Measurements from ENCODE around the gene SEMA3D. TPM values are rescaled to one million over a fixed set of nuclear protein-coding genes. Genes with fewer than 3 reads are reported as not detected.

SEMA3D gene
- total and polyA plus RNA-seq, 9 donors, result 0.75 to 6.1 (median 3.0) TPM

DNA sequence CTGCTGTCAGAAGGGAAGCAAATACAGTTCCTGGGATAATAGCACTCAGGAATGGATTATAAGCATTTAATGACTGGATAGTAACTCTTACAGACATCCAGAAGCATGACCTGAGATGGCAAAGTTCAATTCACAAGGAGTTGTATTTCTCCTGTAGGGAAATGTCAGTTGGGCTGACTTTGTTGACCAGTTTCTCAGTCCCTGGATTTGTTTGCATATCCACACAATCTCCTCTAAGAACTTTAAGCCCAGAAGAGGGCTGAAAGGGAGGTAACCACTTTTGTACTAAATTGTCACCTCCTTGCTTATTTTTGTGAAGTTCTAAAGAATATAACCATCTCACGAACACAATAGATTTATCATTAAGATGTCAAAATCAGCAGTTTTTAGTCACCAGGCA is 140.3 kb downstream of the SEMA3D start:
- no peak for DNase-seq
- no peaks in the 10 kb centered on the region for H3K36me3 ChIP-seq
- H3K27ac ChIP-seq, result no peak overlapping the region
- 66 to 90% (median 82%) methylated on average over 1 of the region's 1 CpG for WGBS, 3 donors
- no peak overlapping the region for H3K4me3 ChIP-seq
- H3K9me3 ChIP-seq, result no peaks in the 10 kb centered on the region
- no peak for TF ChIP-seq EP300 (IDR thresholded peaks at IDR 0.05)
- TF ChIP-seq, protein P1, sequence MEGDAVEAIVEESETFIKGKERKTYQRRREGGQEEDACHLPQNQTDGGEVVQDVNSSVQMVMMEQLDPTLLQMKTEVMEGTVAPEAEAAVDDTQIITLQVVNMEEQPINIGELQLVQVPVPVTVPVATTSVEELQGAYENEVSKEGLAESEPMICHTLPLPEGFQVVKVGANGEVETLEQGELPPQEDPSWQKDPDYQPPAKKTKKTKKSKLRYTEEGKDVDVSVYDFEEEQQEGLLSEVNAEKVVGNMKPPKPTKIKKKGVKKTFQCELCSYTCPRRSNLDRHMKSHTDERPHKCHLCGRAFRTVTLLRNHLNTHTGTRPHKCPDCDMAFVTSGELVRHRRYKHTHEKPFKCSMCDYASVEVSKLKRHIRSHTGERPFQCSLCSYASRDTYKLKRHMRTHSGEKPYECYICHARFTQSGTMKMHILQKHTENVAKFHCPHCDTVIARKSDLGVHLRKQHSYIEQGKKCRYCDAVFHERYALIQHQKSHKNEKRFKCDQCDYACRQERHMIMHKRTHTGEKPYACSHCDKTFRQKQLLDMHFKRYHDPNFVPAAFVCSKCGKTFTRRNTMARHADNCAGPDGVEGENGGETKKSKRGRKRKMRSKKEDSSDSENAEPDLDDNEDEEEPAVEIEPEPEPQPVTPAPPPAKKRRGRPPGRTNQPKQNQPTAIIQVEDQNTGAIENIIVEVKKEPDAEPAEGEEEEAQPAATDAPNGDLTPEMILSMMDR (IDR thresholded peaks at IDR 0.05), result no peak
- no peak for TF ChIP-seq POLR2A (IDR thresholded peaks at IDR 0.05)
- intact Hi-C loops (cut with DNase I), result loop anchor here in 1 of 4 donors (10.0 kb wide), 1 partner anchor 138 kb away; the partner anchor contains the start of gene SEMA3D
- no peaks in the 10 kb centered on the region for H3K27me3 ChIP-seq
- H3K4me1 ChIP-seq (ENCODE audit: insufficient read depth), result no peaks in the 10 kb centered on the region

DNA sequence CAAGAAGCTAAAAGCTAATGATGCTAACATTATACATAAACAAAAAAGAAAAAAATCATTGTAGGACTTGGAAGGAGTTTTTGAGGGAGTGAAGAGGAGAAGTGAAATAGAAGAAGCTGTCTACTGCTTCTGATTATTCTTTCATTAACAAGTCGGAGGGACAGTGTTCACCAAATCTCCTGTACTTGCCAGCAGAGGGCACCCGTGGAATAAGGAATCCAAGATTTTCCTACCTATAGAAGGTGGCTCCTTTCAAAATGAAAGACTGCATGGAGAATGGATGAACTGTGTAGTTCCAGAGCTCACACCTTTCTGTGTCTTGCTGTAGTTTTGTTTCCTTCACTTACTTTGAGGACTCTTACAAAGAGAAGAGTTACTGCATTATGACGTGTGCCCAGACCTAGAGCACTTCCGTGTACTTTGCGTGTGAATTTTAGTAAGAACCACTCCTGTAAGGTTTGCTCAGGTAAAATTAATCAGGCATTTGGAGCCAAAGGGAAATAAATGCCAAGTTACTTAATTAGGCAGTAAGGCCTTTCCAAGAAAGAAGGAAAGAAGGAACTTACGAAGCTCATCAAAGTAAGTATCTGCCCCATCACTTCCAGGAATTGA is 145.1 kb downstream of the SEMA3D start:
- Histone ChIP-seq H3K36me3 (no peaks in the 10 kb centered on the region), H3K27ac (no peak overlapping the region), H3K9me3 (no peaks in the 10 kb centered on the region), H3K4me3 (no peak overlapping the region), H3K27me3 (no peaks in the 10 kb centered on the region), H3K4me1 (ENCODE audit: insufficient read depth) (no peaks in the 10 kb centered on the region)
- TF ChIP-seq, protein P1 (IDR thresholded peaks at IDR 0.05), result peak in 2 of 3 donors; percentile 51 to 58
- no peak for TF ChIP-seq EP300 (IDR thresholded peaks at IDR 0.05)
- intact Hi-C loops (cut with DNase I), result loop anchor here in 2 of 4 donors (5.0 to 10.0 kb wide), 3 partner anchors 143 to 511 kb away; partner anchors contain the start of gene SEMA3D (in 1 of the 2)
- WGBS, 3 donors, result 57 to 61% (median 60%) methylated on average over 6 of the region's 6 CpGs
- peak; percentile 42 to 75 (median 48) for DNase-seq

DNA sequence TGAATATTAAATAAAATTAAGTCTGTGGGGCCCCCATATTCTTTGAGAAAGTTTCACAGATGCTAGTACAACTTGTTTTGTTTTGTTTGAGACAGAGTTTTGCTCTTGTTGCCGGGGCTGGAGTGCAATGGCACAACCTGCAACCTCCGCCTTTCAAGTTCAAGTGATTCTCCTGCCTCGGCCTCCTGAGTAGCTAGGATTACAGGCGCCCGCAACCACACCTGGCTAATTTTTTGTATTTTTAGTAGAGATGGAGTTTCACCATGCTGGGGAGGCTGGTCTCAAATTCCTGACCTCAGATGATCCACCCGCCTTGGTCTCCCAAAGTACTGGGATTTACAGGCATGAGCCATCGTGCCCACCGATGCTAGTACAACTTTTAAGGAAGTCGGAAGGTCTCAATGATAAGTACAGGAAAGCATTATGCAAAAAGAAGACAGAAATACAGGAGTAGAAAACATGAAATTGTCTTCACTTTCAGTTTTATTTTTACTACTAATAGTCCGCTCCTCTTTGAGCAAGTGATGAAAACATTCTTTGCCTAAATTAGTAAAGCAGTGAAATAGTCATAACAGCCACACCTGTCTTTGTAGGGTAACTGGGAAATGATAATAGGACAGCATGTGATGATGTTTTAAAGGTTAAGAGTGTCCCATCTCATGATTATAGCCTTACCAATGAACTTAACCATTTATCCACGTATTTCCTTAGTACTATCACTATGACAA is 147.5 kb downstream of the SEMA3D start:
- DNase-seq, result no peak
- no peaks in the 10 kb centered on the region for H3K36me3 ChIP-seq
- H3K4me1 ChIP-seq (ENCODE audit: insufficient read depth), result no peaks in the 10 kb centered on the region
- TF ChIP-seq POLR2A (IDR thresholded peaks at IDR 0.05) (no peak), EP300 (IDR thresholded peaks at IDR 0.05) (no peak)
- TF ChIP-seq, protein P1 (IDR thresholded peaks at IDR 0.05), result no peak
- no peak overlapping the region for H3K4me3 ChIP-seq
- no peaks in the 10 kb centered on the region for H3K27me3 ChIP-seq
- intact Hi-C loops (cut with DNase I), result no loop called here
- 78 to 88% (median 84%) methylated on average over 11 of the region's 11 CpGs for WGBS, 3 donors
- no peak overlapping the region for H3K27ac ChIP-seq
- no peaks in the 10 kb centered on the region for H3K9me3 ChIP-seq

DNA sequence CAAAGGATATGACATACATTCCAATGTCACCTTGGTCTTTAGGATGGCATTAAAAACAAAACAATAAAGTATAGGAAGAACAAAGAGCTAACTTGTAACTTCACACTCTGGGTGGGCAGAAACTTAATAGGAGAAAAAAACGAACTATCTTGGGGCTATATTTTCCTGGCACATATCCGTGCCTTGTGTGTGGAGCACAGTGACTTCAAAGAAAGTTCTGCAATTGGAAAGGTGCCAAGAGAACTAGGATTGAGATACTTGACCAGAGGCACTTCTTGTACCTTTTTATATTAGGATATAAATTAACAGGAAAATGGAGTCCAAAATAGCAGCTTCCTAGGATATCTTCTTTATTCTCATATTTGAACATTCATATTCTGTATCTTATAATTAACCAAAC is 148.4 kb downstream of the SEMA3D start:
- Histone ChIP-seq H3K36me3 (no peaks in the 10 kb centered on the region), H3K4me3 (no peak overlapping the region), H3K27ac (no peak overlapping the region), H3K27me3 (no peaks in the 10 kb centered on the region), H3K9me3 (no peaks in the 10 kb centered on the region), H3K4me1 (ENCODE audit: insufficient read depth) (no peaks in the 10 kb centered on the region)
- intact Hi-C loops (cut with DNase I), result no loop called here
- 31 to 50% (median 42%) methylated on average over 2 of the region's 2 CpGs for WGBS, 3 donors
- no peak for DNase-seq
- TF ChIP-seq POLR2A (IDR thresholded peaks at IDR 0.05) (no peak), EP300 (IDR thresholded peaks at IDR 0.05) (no peak)
- TF ChIP-seq, protein P1 (IDR thresholded peaks at IDR 0.05), result no peak
